BJ (cell line): Measurements from ENCODE around the gene SNX32. TPM values are rescaled to one million over a fixed set of nuclear protein-coding genes. Genes with fewer than 3 reads are reported as not detected.

ENCODE experiments used
- CTCF ChIA-PET: fragments of 350-600 bp; formaldehyde crosslinking; extraction: SDS; loops from one replicate; lab custom pipeline; 2021; ENCODE audit warnings: antibody characterized with exemption, inconsistent platforms; lab: Yijun Ruan, JAX
- POLR2A ChIA-PET: fragments of 300-600 bp; sonication (Branson Sonifier 250); formaldehyde crosslinking; extraction: SDS; loops from one replicate; lab custom pipeline; 2021; ENCODE audit warnings: antibody characterized with exemption; lab: Charles Lee
- DNase-seq: peaks from one replicate; pipeline ENCODE4 v3.0.0-alpha.2; 2011; ENCODE audit warnings: low read depth
- H3K27me3 ChIP-seq: 2 replicates; pipeline ENCODE4 v1.6.0; 2011; ENCODE audit warnings: low read length; ENCODE audit not compliant: control insufficient read depth, insufficient read depth
- H3K36me3 ChIP-seq: 2 replicates; pipeline ENCODE4 v1.5.1; 2011; ENCODE audit warnings: low read length; ENCODE audit not compliant: control insufficient read depth, insufficient read depth
- H3K4me3 ChIP-seq: 2 replicates; pipeline ENCODE4 v1.5.1; 2011; ENCODE audit warnings: low read depth, mild to moderate bottlenecking, control low read depth, low read length
- polyA plus RNA-seq: library from polyadenylated mRNA; depleted of rRNA; stranded (reverse); fragments of >200 nt; gene quantifications from 2 replicates; pipeline ENCODE4 v1.2.3, GENCODE V29; 2011
- TF ChIP-seq, protein P1 (sequence below): IDR thresholded peaks from 2 replicates; pipeline ENCODE4 v1.5.1; 2011; ENCODE audit warnings: low read depth, mild to moderate bottlenecking, control low read depth, inconsistent platforms, low read length, moderate library complexity; ENCODE audit not compliant: insufficient read depth

SNX32 gene
- polyA plus RNA-seq, 1 experiment, result 0.13 TPM

DNA sequence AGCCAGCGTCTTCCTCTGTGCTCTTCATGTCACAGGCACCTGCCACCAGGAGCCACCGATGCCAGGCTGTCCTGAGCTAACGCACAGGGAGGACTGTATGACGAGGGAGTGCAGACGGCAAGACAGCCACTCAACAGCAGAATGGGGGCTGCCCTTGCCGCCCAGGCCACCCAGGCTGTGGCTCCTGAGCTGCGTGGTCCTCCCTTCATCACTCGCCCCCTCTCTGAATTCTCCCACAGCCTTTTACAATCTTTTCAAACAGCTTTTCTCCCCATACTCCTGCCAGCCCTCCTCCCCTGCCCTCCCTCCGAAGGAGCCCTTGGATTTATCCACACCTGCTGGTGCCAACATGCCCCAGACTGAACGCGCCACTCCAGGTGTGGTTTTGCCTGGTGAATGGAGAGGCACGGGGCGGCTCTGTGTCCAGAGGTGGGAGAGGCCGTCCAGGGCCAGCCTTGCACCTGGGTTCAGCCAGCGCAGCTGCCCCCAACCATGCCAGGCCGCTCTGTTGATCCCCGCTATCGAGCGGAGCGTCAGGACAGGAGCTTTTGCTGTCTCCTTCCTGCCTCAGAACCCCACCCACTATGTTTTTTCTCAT, 24.9 kb upstream of the SNX32 start:
- DNase-seq, result no peak
- ChIA-PET POLR2A (no interaction called here), CTCF (interaction anchor here (2.2 to 3.2 kb wide), 2 partner anchors 9 to 29 kb away, joined by 8 to 15 read pairs; no protein-coding TSS in a partner anchor)
- Histone ChIP-seq H3K36me3 (no peaks in the 10 kb centered on the region), H3K4me3 (no peak overlapping the region), H3K27me3 (peaks cover 9% of the 10 kb centered on the region)
- TF ChIP-seq, protein P1, sequence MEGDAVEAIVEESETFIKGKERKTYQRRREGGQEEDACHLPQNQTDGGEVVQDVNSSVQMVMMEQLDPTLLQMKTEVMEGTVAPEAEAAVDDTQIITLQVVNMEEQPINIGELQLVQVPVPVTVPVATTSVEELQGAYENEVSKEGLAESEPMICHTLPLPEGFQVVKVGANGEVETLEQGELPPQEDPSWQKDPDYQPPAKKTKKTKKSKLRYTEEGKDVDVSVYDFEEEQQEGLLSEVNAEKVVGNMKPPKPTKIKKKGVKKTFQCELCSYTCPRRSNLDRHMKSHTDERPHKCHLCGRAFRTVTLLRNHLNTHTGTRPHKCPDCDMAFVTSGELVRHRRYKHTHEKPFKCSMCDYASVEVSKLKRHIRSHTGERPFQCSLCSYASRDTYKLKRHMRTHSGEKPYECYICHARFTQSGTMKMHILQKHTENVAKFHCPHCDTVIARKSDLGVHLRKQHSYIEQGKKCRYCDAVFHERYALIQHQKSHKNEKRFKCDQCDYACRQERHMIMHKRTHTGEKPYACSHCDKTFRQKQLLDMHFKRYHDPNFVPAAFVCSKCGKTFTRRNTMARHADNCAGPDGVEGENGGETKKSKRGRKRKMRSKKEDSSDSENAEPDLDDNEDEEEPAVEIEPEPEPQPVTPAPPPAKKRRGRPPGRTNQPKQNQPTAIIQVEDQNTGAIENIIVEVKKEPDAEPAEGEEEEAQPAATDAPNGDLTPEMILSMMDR, result no peak

DNA sequence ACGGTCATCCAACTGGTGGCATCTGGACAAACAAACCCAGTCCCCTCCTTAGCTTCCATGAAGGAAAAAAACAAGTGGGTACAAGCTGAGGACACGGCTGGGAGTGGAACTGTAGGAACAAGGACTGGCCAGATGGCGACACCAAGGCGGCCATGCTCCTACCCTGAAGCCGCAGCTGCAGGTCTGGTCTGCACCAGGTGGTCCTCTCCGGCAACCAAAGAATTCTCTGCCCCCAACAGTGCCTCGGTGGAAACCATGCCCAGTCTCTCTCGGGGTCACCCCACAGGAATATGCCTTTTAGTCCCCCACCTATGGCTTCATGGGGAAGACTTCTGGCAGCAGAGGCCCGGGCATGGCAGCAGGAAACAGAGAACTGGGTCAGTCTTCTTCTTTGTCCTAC, 24.3 kb upstream of the SNX32 start:
- DNase-seq, result no peak
- CTCF ChIA-PET, result interaction anchor here (1.0 to 3.2 kb wide), 3 partner anchors 9 to 30 kb away, joined by 3 to 15 read pairs (median 8); no protein-coding TSS in a partner anchor
- TF ChIP-seq, protein P1, result no peak
- peaks cover 5% of the 10 kb centered on the region; the same call in 1 of the 2 replicates for H3K27me3 ChIP-seq
- POLR2A ChIA-PET, result no interaction called here
- H3K36me3 ChIP-seq, result no peaks in the 10 kb centered on the region
- no peak overlapping the region for H3K4me3 ChIP-seq

DNA sequence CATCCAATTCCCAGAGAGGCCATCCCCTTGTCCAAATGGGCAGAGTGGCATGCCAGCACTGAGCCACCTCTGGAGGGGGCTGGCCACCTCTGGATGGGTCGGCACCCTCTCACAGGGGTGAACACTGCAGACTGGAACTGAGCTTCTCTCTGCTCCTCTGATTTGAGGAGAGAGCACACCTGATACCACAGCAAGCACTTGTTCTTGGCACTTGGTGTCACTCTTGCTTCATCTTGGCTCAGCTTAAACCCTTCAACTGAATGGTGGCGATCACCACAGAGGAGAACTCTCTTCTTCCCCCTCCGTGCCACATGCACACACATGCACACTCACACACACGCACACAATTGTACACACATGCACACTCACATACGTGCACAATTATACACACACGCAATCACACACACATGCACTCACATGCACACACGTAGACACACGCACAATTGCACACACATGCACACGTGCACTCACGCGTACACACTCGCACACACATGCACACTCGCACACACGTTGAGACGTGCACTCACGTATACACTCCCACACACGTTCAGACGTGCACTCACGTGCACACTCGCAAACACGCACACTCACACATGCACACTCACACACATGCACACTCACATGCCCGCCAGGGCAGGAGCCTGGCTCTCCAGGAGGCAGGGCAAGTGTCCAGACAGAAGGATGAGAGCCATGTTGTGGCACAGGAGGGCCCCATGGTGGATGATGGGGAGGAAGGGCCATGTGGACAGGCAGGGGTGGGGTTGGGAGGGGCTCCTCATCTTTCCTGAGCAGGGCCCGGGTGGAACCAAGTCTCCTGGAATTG, 23.5 kb upstream of the SNX32 start:
- Histone ChIP-seq H3K27me3 (peaks cover 5% of the 10 kb centered on the region; the same call in 1 of the 2 replicates), H3K36me3 (no peaks in the 10 kb centered on the region), H3K4me3 (no peak overlapping the region)
- CTCF ChIA-PET, result interaction anchor here (1.0 to 2.2 kb wide), 2 partner anchors 10 to 30 kb away, joined by 3 to 8 read pairs; no protein-coding TSS in a partner anchor
- TF ChIP-seq, protein P1, result no peak
- DNase-seq, result no peak
- POLR2A ChIA-PET, result no interaction called here

GRCh38 chr11:65811764-65812475, 21.8 kb upstream of the SNX32 start:
- H3K36me3 ChIP-seq, result no peaks in the 10 kb centered on the region
- CTCF ChIA-PET, result interaction anchor here (0.7 to 2.1 kb wide), 4 partner anchors 32 to 106 kb away, joined by 3 to 14 read pairs (median 3); partner anchors contain the start of genes AP5B1 and RNASEH2C
- H3K27me3 ChIP-seq, result peaks cover 5% of the 10 kb centered on the region; the same call in 1 of the 2 replicates
- POLR2A ChIA-PET, result no interaction called here
- no peak for DNase-seq
- TF ChIP-seq, protein P1, result no peak
- no peak overlapping the region for H3K4me3 ChIP-seq
